NCI-H1694 treated with DMSO at 0.1 percent for 48 hours (cell line): ENCODE measurements around the gene HS3ST5.
"Not testable (repeated sequence)": the region's sequence is repeated elsewhere in the genome, so short reads cannot be mapped to it uniquely, and the experiment has no call there.

Source experiments
- DNase-seq: peaks from one replicate; lab custom pipeline; 2025; lab: John Stamatoyannopoulos, UW

Gene HS3ST5

GRCh38 chr6:114334237-114334636, 8.6 kb downstream of the HS3ST5 start:
- DNase-seq = no peak

GRCh38 chr6:114327074-114327473, 15.7 kb downstream of the HS3ST5 start:
- DNase-seq = no peak

GRCh38 chr6:114323784-114324183, 19.0 kb downstream of the HS3ST5 start:
- DNase-seq = no peak

GRCh38 chr6:114319749-114320148, 23.1 kb downstream of the HS3ST5 start:
- DNase-seq = no peak

GRCh38 chr6:114315831-114316595, 26.8 kb downstream of the HS3ST5 start:
- peak; percentile 81 for DNase-seq

GRCh38 chr6:114313816-114314215, 29.0 kb downstream of the HS3ST5 start:
- not testable (repeated sequence) for DNase-seq

- no peak for DNase-seq
Measured at GRCh38 chr6:114312931-114313330, 29.9 kb downstream of the HS3ST5 start.

- no peak for DNase-seq
Measured at GRCh38 chr6:114310053-114310452, 32.8 kb downstream of the HS3ST5 start.

GRCh38 chr6:114304304-114304887, 38.4 kb downstream of the HS3ST5 start:
- peak; percentile 46 for DNase-seq

- DNase-seq = no peak
Measured at GRCh38 chr6:114301596-114302219, 41.1 kb downstream of the HS3ST5 start.

GRCh38 chr6:114297135-114297534, 45.7 kb downstream of the HS3ST5 start:
- no peak for DNase-seq

GRCh38 chr6:114292431-114292830, 50.4 kb downstream of the HS3ST5 start:
- DNase-seq = no peak

GRCh38 chr6:114291428-114291827, 51.4 kb downstream of the HS3ST5 start:
- no peak for DNase-seq

- no peak for DNase-seq
Measured at GRCh38 chr6:114290864-114291263, 52.0 kb downstream of the HS3ST5 start.

- no peak for DNase-seq
Measured at GRCh38 chr6:114288701-114289495, 53.9 kb downstream of the HS3ST5 start.

GRCh38 chr6:114287461-114287860, 55.4 kb downstream of the HS3ST5 start:
- no peak for DNase-seq

- no peak for DNase-seq
Measured at GRCh38 chr6:114286211-114286610, 56.6 kb downstream of the HS3ST5 start.

GRCh38 chr6:114284281-114284680, 58.5 kb downstream of the HS3ST5 start:
- DNase-seq = no peak

- no peak for DNase-seq
Measured at GRCh38 chr6:114282292-114282691, 60.5 kb downstream of the HS3ST5 start.

- DNase-seq = peak; percentile 64
Measured at GRCh38 chr6:114281496-114281895, 61.3 kb downstream of the HS3ST5 start.

GRCh38 chr6:114280239-114280982, 62.4 kb downstream of the HS3ST5 start:
- no peak for DNase-seq

- DNase-seq = no peak
Measured at GRCh38 chr6:114277220-114277619, 65.6 kb downstream of the HS3ST5 start.
